HCT116 (cell line): ENCODE measurements around the gene FUCA2. TPM values are rescaled to one million over a fixed set of nuclear protein-coding genes. Genes with fewer than 3 reads are reported as not detected.

Source experiments
- ATAC-seq: fragments of 200-7000 bp; cut with Tn5 transposase; 2 replicates; pipeline ENCODE4 v1.9.1; 2020; ENCODE audit warnings: mild to moderate bottlenecking, moderate library complexity
- BruUV-seq: library from RNA; stranded (reverse); fragments of 400-500 nt; replicated peaks from 2 replicates; lab custom pipeline; 2021; lab: Mats Ljungman, UMichigan
- CTCF ChIA-PET: fragments of 300-600 bp; sonication (Branson Sonifier 250); formaldehyde crosslinking; loops from one replicate; lab custom pipeline; 2021; ENCODE audit warnings: antibody characterized with exemption; lab: Charles Lee
- POLR2A ChIA-PET: fragments of 300-600, 350-600 bp; sonication (Branson Sonifier 250); formaldehyde crosslinking; loops from one replicate; lab custom pipeline; 2021; ENCODE audit warnings: antibody characterized with exemption; lab: Charles Lee
- RAD21 ChIA-PET, 2 experiments: fragments of 300-600 bp; sonication (Branson Sonifier 250); formaldehyde crosslinking; loops; one replicate each; lab custom pipeline; 2023; ENCODE audit warnings: low total read pairs in 2 of 2; ENCODE audit not compliant: uncharacterized antibody in 2 of 2, unreplicated experiment in 2 of 2, low non-redundant PET in 1 of 2; lab: Charles Lee
- DNase-seq: peaks from one replicate; pipeline ENCODE4 v3.0.0-alpha.2; 2010; ENCODE audit warnings: low read depth, low spot score
- H2AFZ ChIP-seq: fragments of 200-600 bp; shearing (Covaris generic), sonication (generic); 2 replicates; pipeline ENCODE4 v1.6.1; 2017; ENCODE audit warnings: low read depth, mixed run types, mixed read lengths, antibody characterized with exemption, low read length; ENCODE audit not compliant: poor library complexity, severe bottlenecking
- H3K27ac ChIP-seq: 2 replicates; pipeline ENCODE4 v1.5.1; 2012; ENCODE audit warnings: low read depth, low read length
- H3K27me3 ChIP-seq: fragments of 200-600 bp; sonication (generic); 2 replicates; pipeline ENCODE4 v1.6.1; 2016; ENCODE audit warnings: mixed run types, low read length, mixed read lengths; ENCODE audit not compliant: insufficient read depth
- H3K36me3 ChIP-seq, 2 experiments: fragments of 200-500 bp in 1 of 2; fragments of 200-600 bp in 1 of 2; sonication (Bioruptor generic) in 1 of 2; sonication (generic) in 1 of 2; 2 replicates each; pipeline versions ENCODE4 v1.5.1 to v1.6.1; 2014 to 2016; ENCODE audit warnings: low read length in 2 of 2, inconsistent platforms in 1 of 2, mixed read lengths in 1 of 2, mixed run types in 1 of 2; ENCODE audit not compliant: insufficient read depth in 2 of 2, control insufficient read depth in 1 of 2
- H3K4me1 ChIP-seq, 2 experiments: fragments of 200-600 bp in 1 of 2; sonication (generic) in 1 of 2; 2 replicates each; pipeline versions ENCODE4 v1.5.1 to v1.6.1; 2012 to 2017; ENCODE audit warnings: low read length in 2 of 2, inconsistent platforms in 1 of 2, mild to moderate bottlenecking in 1 of 2, mixed read lengths in 1 of 2, mixed run types in 1 of 2, moderate library complexity in 1 of 2; ENCODE audit not compliant: insufficient read depth in 2 of 2, control insufficient read depth in 1 of 2
- H3K4me2 ChIP-seq: fragments of 200-600 bp; sonication (generic); 2 replicates; pipeline ENCODE4 v1.6.1; 2017; ENCODE audit warnings: mixed run types, low read length, mixed read lengths
- H3K4me3 ChIP-seq, 2 experiments: fragments of 200-600 bp in 1 of 2; sonication (generic) in 1 of 2; replicated peaks in 1 of 2; 2 replicates each; pipeline ENCODE4 v1.5.1; 2011 to 2016; ENCODE audit warnings: low read length in 2 of 2, control low read depth in 1 of 2, low read depth in 1 of 2, mild to moderate bottlenecking in 1 of 2, mixed read lengths in 1 of 2, mixed run types in 1 of 2
- H3K79me2 ChIP-seq: fragments of 200-600 bp; sonication (generic); 2 replicates; pipeline ENCODE4 v1.6.1; 2017; ENCODE audit warnings: mild to moderate bottlenecking, mixed run types, low read length, moderate library complexity, mixed read lengths; ENCODE audit not compliant: insufficient read depth
- H3K9ac ChIP-seq: fragments of 200-600 bp; sonication (generic); 2 replicates; pipeline ENCODE4 v1.6.1; 2016; ENCODE audit warnings: low read length, mixed read lengths
- H3K9me2 ChIP-seq: fragments of 200-600 bp; sonication (generic), shearing (Covaris generic); 2 replicates; pipeline ENCODE4 v1.6.1; 2017; ENCODE audit warnings: mixed run types, mild to moderate bottlenecking, moderate library complexity; ENCODE audit not compliant: insufficient read depth
- H3K9me3 ChIP-seq, 2 experiments: fragments of 200-500 bp in 1 of 2; fragments of 200-600 bp in 1 of 2; sonication (Bioruptor generic) in 1 of 2; sonication (generic) in 1 of 2; 2 replicates each; pipeline ENCODE4 v1.6.1; 2014 to 2017; ENCODE audit warnings: low read length in 2 of 2, mixed read lengths in 2 of 2, inconsistent platforms in 1 of 2, low read depth in 1 of 2, mild to moderate bottlenecking in 1 of 2, mixed run types in 1 of 2, moderate library complexity in 1 of 2; ENCODE audit not compliant: control insufficient read depth in 1 of 2, insufficient read depth in 1 of 2
- H4K20me1 ChIP-seq: fragments of 200-600 bp; sonication (generic), shearing (Covaris generic); 2 replicates; pipeline ENCODE4 v1.6.1; 2017; ENCODE audit warnings: mixed run types, mild to moderate bottlenecking, moderate library complexity; ENCODE audit not compliant: insufficient read depth
- CEBPB ChIP-seq: IDR thresholded peaks from 2 replicates; pipeline ENCODE4 v1.6.1; 2012; ENCODE audit warnings: low read depth
- EGR1 ChIP-seq: IDR thresholded peaks from 2 replicates; pipeline ENCODE4 v1.6.1; 2012; ENCODE audit warnings: low read depth
- ELF1 ChIP-seq: IDR thresholded peaks from 2 replicates; pipeline ENCODE4 v1.6.1; 2012; ENCODE audit warnings: low read depth, borderline replicate concordance
- EZH2phosphoT487 ChIP-seq: fragments of 200-600 bp; IDR thresholded peaks from 2 replicates; pipeline ENCODE4 v1.6.1; 2018; ENCODE audit warnings: antibody characterized with exemption, borderline replicate concordance
- JUND ChIP-seq: IDR thresholded peaks from 2 replicates; pipeline ENCODE4 v1.6.1; 2012
- POLR2A ChIP-seq: IDR thresholded peaks from 2 replicates; pipeline ENCODE4 v1.7.0; 2011; ENCODE audit warnings: borderline replicate concordance; ENCODE audit not compliant: insufficient read depth, insufficient read length; ENCODE audit errors: extremely low read depth
- RAD21 ChIP-seq: IDR thresholded peaks from 2 replicates; pipeline ENCODE4 v1.6.1; 2012; ENCODE audit warnings: low read depth, mild to moderate bottlenecking
- SIN3A ChIP-seq: IDR thresholded peaks from 2 replicates; pipeline ENCODE4 v1.6.1; 2012; ENCODE audit warnings: low read depth
- SRF ChIP-seq: IDR thresholded peaks from 2 replicates; pipeline ENCODE4 v1.6.1; 2012; ENCODE audit warnings: low read depth
- YY1 ChIP-seq: IDR thresholded peaks from 2 replicates; pipeline ENCODE4 v1.6.1; 2011; ENCODE audit warnings: low read length, low read depth, moderate library complexity, mild to moderate bottlenecking; ENCODE audit not compliant: insufficient replicate concordance; ENCODE audit errors: extremely low read depth
- ZBTB33 ChIP-seq: IDR thresholded peaks from 2 replicates; pipeline ENCODE4 v1.6.1; 2011; ENCODE audit warnings: mild to moderate bottlenecking, low read length, moderate library complexity; ENCODE audit not compliant: insufficient replicate concordance; ENCODE audit errors: extremely low read depth
- ZNF274 ChIP-seq: fragments of 200-500 bp; sonication (Bioruptor generic); IDR thresholded peaks from 2 replicates; pipeline ENCODE4 v1.6.1; 2014; ENCODE audit warnings: mild to moderate bottlenecking, low read depth, low read length, inconsistent platforms
- intact Hi-C: fragments of 100-400 bp; cut with micrococcal nuclease; formaldehyde crosslinking; loops from 2 replicates; pipeline ENCODE4 v1.10.0; 2022
- total RNA-seq: library from RNA; stranded (reverse); gene quantifications from one replicate; pipeline ENCODE4 v1.2.1, GENCODE V29; 2021; ENCODE audit not compliant: unreplicated experiment
- TF ChIP-seq, protein P1 (sequence below): IDR thresholded peaks from 2 replicates; pipeline ENCODE4 v1.6.1; 2012
- TF ChIP-seq, protein P2 (sequence below), 3 experiments: fragments of 200-600 bp in 1 of 3; sonication (generic) in 1 of 3; IDR thresholded peaks in 2 of 3; conservative IDR thresholded peaks in 1 of 3; 2 replicates each; pipeline ENCODE4 v1.5.1; 2012 to 2017; ENCODE audit warnings: low read depth in 2 of 3, low read length in 2 of 3, antibody characterized with exemption in 1 of 3, borderline replicate concordance in 1 of 3, control low read depth in 1 of 3, mild to moderate bottlenecking in 1 of 3, mixed read lengths in 1 of 3, mixed run types in 1 of 3, moderate library complexity in 1 of 3; ENCODE audit not compliant: insufficient read depth in 1 of 3

FUCA2 gene
- total RNA-seq, 1 experiment from 2014 or later: 75.4 TPM

GRCh38 chr6:143516690-143517446 is 5.3 kb upstream of the FUCA2 start:
- H3K27me3 ChIP-seq: no peaks in the 10 kb centered on the region
- peaks cover 2 to 13% of the 10 kb centered on the region in 2 experiments; a peak in 3 of 4 replicates for H3K4me1 ChIP-seq
- no peak overlapping the region for H3K4me2 ChIP-seq
- H3K9ac ChIP-seq: no peak overlapping the region
- no peaks in the 10 kb centered on the region for H3K9me2 ChIP-seq
- H3K79me2 ChIP-seq: no peaks in the 10 kb centered on the region
- no peak overlapping the region for H3K27ac ChIP-seq
- no TSS peak for BruUV-seq
- no peak overlapping the region for H3K4me3 ChIP-seq
- intact Hi-C loops: no loop called here
- H2AFZ ChIP-seq: no peak overlapping the region
- ATAC-seq: peak; percentile 64
- CTCF ChIA-PET: no interaction called here
- RAD21 ChIA-PET: no interaction called here
- no peaks in the 10 kb centered on the region for H4K20me1 ChIP-seq
- POLR2A ChIA-PET: no interaction called here
- H3K36me3 ChIP-seq: no peaks in the 10 kb centered on the region
- no peak for DNase-seq
- H3K9me3 ChIP-seq: no peaks in the 10 kb centered on the region
- TF ChIP-seq, protein P1, sequence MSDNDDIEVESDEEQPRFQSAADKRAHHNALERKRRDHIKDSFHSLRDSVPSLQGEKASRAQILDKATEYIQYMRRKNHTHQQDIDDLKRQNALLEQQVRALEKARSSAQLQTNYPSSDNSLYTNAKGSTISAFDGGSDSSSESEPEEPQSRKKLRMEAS: no peak
- TF ChIP-seq, protein P2, sequence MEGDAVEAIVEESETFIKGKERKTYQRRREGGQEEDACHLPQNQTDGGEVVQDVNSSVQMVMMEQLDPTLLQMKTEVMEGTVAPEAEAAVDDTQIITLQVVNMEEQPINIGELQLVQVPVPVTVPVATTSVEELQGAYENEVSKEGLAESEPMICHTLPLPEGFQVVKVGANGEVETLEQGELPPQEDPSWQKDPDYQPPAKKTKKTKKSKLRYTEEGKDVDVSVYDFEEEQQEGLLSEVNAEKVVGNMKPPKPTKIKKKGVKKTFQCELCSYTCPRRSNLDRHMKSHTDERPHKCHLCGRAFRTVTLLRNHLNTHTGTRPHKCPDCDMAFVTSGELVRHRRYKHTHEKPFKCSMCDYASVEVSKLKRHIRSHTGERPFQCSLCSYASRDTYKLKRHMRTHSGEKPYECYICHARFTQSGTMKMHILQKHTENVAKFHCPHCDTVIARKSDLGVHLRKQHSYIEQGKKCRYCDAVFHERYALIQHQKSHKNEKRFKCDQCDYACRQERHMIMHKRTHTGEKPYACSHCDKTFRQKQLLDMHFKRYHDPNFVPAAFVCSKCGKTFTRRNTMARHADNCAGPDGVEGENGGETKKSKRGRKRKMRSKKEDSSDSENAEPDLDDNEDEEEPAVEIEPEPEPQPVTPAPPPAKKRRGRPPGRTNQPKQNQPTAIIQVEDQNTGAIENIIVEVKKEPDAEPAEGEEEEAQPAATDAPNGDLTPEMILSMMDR (IDR thresholded peaks at IDR 0.05 in 2 of 3, conservative IDR thresholded peaks at IDR 0.05 in 1 of 3; ENCODE audit: borderline replicate concordance in 1 of 3, insufficient read depth in 1 of 3, low read depth in 2 of 3, low read length in 2 of 3): no peak
- TF ChIP-seq ELF1 (no peak), ZBTB33 (no peak), SIN3A (no peak), CEBPB (no peak), RAD21 (no peak), SRF (no peak), ZNF274 (no peak), JUND (no peak), EGR1 (no peak), POLR2A (no peak), EZH2phosphoT487 (no peak), YY1 (no peak)
